ENCODE results near the gene TSPAN8. TPM values are rescaled to one million over a fixed set of nuclear protein-coding genes. Genes with fewer than 3 reads are reported as not detected.

TSPAN8 gene
- not detected in 2 replicates for total RNA-seq

GRCh38 chr12:71157601-71158233 is at the start of gene TSPAN8:
TSS of gene TSPAN8 (minus strand) at chr12:71157999. CDS start at chr12:71157678, 321 bp downstream.
- H3K27me3 Mint-ChIP-seq (ENCODE audit: low read depth), result no peaks in the 10 kb centered on the region
- no peaks in the 10 kb centered on the region for H3K36me3 Mint-ChIP-seq (ENCODE audit: low read depth)
- H3K4me1 Mint-ChIP-seq (ENCODE audit: low read depth), result no peaks in the 10 kb centered on the region
- no peak within 1 kb of the TSS for H3K4me3 Mint-ChIP-seq (ENCODE audit: low read depth)
- DNase-seq (ENCODE audit: low spot score), result no peak
- intact Hi-C loops (cut with micrococcal nuclease), result no loop called here
- no peak within 1 kb of the TSS for H3K27ac Mint-ChIP-seq
- H3K9me3 Mint-ChIP-seq, result peaks cover 3% of the 10 kb centered on the region

DNA sequence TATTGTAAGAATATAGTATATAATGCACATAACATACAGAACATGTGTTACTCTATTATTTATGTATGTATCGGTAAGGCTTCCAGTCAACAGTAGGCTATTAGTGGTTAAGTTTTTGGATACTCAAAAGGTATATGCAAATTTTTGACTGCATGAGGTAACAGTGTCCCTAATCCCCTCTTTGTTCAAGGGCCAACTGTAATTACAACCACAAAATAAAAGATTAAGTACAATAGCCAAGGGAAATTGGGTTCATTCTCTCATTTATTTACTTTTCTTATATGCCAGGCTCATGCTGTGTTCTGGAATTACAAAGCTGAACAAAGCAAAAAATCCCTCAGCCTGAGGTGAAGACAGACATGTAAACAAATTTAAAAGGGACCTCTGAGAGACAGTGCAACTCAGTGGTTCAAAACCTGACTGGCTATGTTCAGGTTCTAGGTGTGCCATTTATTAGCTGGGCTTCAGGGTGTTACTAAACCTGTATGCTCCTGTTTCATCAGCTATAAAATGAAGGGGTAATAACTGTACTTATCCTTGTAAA is 43.4 kb upstream of the TSPAN8 start:
- H3K36me3 Mint-ChIP-seq (ENCODE audit: low read depth), result no peaks in the 10 kb centered on the region
- intact Hi-C loops (cut with micrococcal nuclease), result no loop called here
- no peak overlapping the region for H3K4me3 Mint-ChIP-seq (ENCODE audit: low read depth)
- no peaks in the 10 kb centered on the region for H3K9me3 Mint-ChIP-seq
- no peaks in the 10 kb centered on the region for H3K27me3 Mint-ChIP-seq (ENCODE audit: low read depth)
- H3K27ac Mint-ChIP-seq, result no peak overlapping the region
- DNase-seq (ENCODE audit: low spot score), result no peak
- no peaks in the 10 kb centered on the region for H3K4me1 Mint-ChIP-seq (ENCODE audit: low read depth)

GRCh38 chr12:71200706-71201105 is 42.9 kb upstream of the TSPAN8 start:
- no peak overlapping the region for H3K27ac Mint-ChIP-seq
- intact Hi-C loops (cut with micrococcal nuclease), result no loop called here
- no peak overlapping the region for H3K4me3 Mint-ChIP-seq (ENCODE audit: low read depth)
- no peaks in the 10 kb centered on the region for H3K36me3 Mint-ChIP-seq (ENCODE audit: low read depth)
- DNase-seq (ENCODE audit: low spot score), result no peak
- no peaks in the 10 kb centered on the region for H3K9me3 Mint-ChIP-seq
- H3K4me1 Mint-ChIP-seq (ENCODE audit: low read depth), result no peaks in the 10 kb centered on the region
- no peaks in the 10 kb centered on the region for H3K27me3 Mint-ChIP-seq (ENCODE audit: low read depth)

- Mint-ChIP-seq H3K27ac (no peak overlapping the region), H3K27me3 (ENCODE audit: low read depth) (no peaks in the 10 kb centered on the region), H3K36me3 (ENCODE audit: low read depth) (no peaks in the 10 kb centered on the region), H3K4me1 (ENCODE audit: low read depth) (no peaks in the 10 kb centered on the region), H3K9me3 (no peaks in the 10 kb centered on the region), H3K4me3 (ENCODE audit: low read depth) (no peak overlapping the region)
- no peak for DNase-seq (ENCODE audit: low spot score)
- intact Hi-C loops (cut with micrococcal nuclease), result no loop called here
Measured at GRCh38 chr12:71197460-71197859, 39.7 kb upstream of the TSPAN8 start.

DNA sequence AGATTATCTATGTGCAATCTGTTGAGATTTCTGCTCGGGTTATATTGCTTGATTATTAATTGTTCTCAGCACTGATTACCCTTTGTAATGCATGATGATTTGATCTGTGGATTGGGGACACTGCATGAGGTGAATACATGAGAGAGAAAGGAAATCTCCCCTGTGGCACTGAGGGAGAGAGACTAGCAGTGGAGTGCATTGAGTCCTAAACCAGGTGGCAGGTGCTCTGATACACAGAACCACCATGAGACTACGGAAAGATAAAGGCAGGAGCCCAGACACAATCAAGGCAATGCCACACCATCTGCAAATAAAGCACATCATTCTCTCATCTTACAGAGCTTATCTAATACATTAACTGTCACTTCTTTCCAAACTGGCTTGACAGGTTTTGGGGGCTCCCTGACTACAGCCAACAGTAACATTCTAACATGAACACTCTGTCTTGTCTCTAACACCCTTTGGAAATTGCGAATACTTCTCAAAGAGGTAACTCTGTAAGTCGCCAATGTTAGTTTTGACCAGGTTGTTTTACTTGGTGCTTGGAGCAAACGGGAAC is 37.6 kb upstream of the TSPAN8 start:
- no peak for DNase-seq (ENCODE audit: low spot score)
- Mint-ChIP-seq H3K4me3 (ENCODE audit: low read depth) (no peak overlapping the region), H3K9me3 (no peaks in the 10 kb centered on the region), H3K27ac (no peak overlapping the region), H3K27me3 (ENCODE audit: low read depth) (no peaks in the 10 kb centered on the region), H3K36me3 (ENCODE audit: low read depth) (no peaks in the 10 kb centered on the region), H3K4me1 (ENCODE audit: low read depth) (no peaks in the 10 kb centered on the region)
- intact Hi-C loops (cut with micrococcal nuclease), result no loop called here

DNA sequence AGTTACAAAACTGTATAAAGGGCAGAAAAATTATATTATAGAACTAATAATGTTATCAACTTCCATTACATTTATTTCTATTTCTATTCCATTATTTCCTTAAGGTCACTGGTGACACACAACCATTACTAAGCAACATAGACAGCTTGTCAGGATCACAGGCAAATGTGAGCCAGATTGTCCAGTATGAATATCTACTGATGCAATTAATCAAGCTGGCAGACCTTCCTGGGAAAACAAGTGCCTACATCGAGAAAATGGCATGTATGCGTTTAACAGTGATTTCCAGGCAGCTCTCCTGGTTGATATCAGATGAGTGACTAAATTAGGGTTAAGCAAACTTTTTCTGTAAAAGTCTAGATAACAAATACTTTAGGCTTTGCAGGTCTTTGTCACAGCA is 36.9 kb upstream of the TSPAN8 start:
- H3K4me1 Mint-ChIP-seq (ENCODE audit: low read depth), result no peaks in the 10 kb centered on the region
- DNase-seq (ENCODE audit: low spot score), result no peak
- H3K4me3 Mint-ChIP-seq (ENCODE audit: low read depth), result no peak overlapping the region
- intact Hi-C loops (cut with micrococcal nuclease), result no loop called here
- no peaks in the 10 kb centered on the region for H3K36me3 Mint-ChIP-seq (ENCODE audit: low read depth)
- no peaks in the 10 kb centered on the region for H3K27me3 Mint-ChIP-seq (ENCODE audit: low read depth)
- no peak overlapping the region for H3K27ac Mint-ChIP-seq
- H3K9me3 Mint-ChIP-seq, result no peaks in the 10 kb centered on the region

DNA sequence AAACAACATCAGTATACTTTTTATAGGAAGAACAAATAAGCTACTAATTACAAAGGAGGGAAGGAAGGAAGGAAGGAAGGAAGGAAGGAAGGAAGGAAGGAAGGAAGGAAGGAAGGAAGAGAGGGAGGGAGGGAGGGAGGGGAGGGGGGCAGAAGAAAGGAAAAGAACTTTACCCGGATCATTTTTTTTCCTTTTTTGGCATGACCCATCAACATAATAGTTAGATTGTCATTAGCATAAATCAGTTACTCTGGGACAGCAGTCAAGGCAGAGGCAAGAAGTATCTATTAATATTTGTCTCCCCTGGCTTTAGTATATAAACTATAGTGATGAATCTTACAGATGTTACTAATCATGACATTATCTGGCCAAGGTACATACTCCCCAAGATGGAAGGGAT is 35.2 kb upstream of the TSPAN8 start:
- DNase-seq (ENCODE audit: low spot score), result no peak
- Mint-ChIP-seq H3K27ac (no peak overlapping the region), H3K36me3 (ENCODE audit: low read depth) (no peaks in the 10 kb centered on the region), H3K4me3 (ENCODE audit: low read depth) (no peak overlapping the region), H3K27me3 (ENCODE audit: low read depth) (no peaks in the 10 kb centered on the region), H3K9me3 (no peaks in the 10 kb centered on the region), H3K4me1 (ENCODE audit: low read depth) (no peaks in the 10 kb centered on the region)
- intact Hi-C loops (cut with micrococcal nuclease), result no loop called here

GRCh38 chr12:71191509-71192196 is 33.9 kb upstream of the TSPAN8 start:
- no peaks in the 10 kb centered on the region for H3K27me3 Mint-ChIP-seq (ENCODE audit: low read depth)
- DNase-seq (ENCODE audit: low spot score), result no peak
- no peaks in the 10 kb centered on the region for H3K4me1 Mint-ChIP-seq (ENCODE audit: low read depth)
- no peaks in the 10 kb centered on the region for H3K9me3 Mint-ChIP-seq
- H3K27ac Mint-ChIP-seq, result no peak overlapping the region
- H3K36me3 Mint-ChIP-seq (ENCODE audit: low read depth), result no peaks in the 10 kb centered on the region
- no peak overlapping the region for H3K4me3 Mint-ChIP-seq (ENCODE audit: low read depth)
- intact Hi-C loops (cut with micrococcal nuclease), result no loop called here

DNA sequence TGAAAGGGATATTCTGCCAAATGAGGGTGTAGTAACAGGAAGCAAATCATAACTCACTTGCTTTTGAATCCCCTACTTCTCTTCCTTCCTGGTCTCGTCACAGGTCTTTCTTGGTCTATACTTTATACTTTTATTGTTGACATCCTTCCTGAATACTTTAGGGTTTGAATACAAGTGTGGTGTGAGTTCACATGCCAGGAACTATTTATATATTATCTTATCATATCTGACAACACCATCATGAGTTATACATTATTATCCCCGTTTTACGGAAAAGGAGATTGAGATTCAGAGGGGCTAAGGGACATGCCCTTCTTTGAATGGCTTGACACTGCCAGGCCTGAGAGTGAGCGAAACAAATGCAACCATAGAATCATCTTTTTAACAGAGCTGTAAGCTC is 33.0 kb upstream of the TSPAN8 start:
- intact Hi-C loops (cut with micrococcal nuclease), result no loop called here
- Mint-ChIP-seq H3K27me3 (ENCODE audit: low read depth) (no peaks in the 10 kb centered on the region), H3K4me1 (ENCODE audit: low read depth) (no peaks in the 10 kb centered on the region), H3K9me3 (no peaks in the 10 kb centered on the region), H3K27ac (no peak overlapping the region), H3K4me3 (ENCODE audit: low read depth) (no peak overlapping the region), H3K36me3 (ENCODE audit: low read depth) (no peaks in the 10 kb centered on the region)
- no peak for DNase-seq (ENCODE audit: low spot score)

DNA sequence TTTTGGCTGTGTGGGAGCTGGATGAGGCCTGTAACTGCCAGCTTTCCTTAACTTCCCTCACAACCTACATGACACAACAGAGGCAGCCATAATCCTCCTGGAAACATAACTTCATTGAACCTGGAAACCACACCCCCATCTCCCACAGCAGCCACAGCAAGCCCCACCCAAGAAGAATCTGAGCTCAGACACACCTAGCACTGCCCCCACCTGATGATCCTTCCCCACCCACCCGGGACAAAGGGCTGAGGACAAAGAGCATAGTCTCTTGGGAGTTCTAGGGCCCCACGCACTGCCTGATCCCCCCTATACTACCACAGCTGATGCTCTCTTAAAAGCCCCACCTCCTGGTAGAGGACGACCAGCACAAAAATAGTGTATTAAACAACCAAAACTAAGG is 29.6 kb upstream of the TSPAN8 start:
- intact Hi-C loops (cut with micrococcal nuclease), result no loop called here
- H3K9me3 Mint-ChIP-seq, result no peaks in the 10 kb centered on the region
- H3K27ac Mint-ChIP-seq, result no peak overlapping the region
- no peaks in the 10 kb centered on the region for H3K27me3 Mint-ChIP-seq (ENCODE audit: low read depth)
- H3K36me3 Mint-ChIP-seq (ENCODE audit: low read depth), result no peaks in the 10 kb centered on the region
- H3K4me3 Mint-ChIP-seq (ENCODE audit: low read depth), result no peak overlapping the region
- no peaks in the 10 kb centered on the region for H3K4me1 Mint-ChIP-seq (ENCODE audit: low read depth)
- no peak for DNase-seq (ENCODE audit: low spot score)

- H3K4me1 Mint-ChIP-seq (ENCODE audit: low read depth), result no peaks in the 10 kb centered on the region
- no peaks in the 10 kb centered on the region for H3K9me3 Mint-ChIP-seq
- H3K36me3 Mint-ChIP-seq (ENCODE audit: low read depth), result no peaks in the 10 kb centered on the region
- no peak for DNase-seq (ENCODE audit: low spot score)
- no peak overlapping the region for H3K4me3 Mint-ChIP-seq (ENCODE audit: low read depth)
- intact Hi-C loops (cut with micrococcal nuclease), result no loop called here
- no peak overlapping the region for H3K27ac Mint-ChIP-seq
- H3K27me3 Mint-ChIP-seq (ENCODE audit: low read depth), result no peaks in the 10 kb centered on the region
Measured at GRCh38 chr12:71186571-71187288, 28.9 kb upstream of the TSPAN8 start.

DNA sequence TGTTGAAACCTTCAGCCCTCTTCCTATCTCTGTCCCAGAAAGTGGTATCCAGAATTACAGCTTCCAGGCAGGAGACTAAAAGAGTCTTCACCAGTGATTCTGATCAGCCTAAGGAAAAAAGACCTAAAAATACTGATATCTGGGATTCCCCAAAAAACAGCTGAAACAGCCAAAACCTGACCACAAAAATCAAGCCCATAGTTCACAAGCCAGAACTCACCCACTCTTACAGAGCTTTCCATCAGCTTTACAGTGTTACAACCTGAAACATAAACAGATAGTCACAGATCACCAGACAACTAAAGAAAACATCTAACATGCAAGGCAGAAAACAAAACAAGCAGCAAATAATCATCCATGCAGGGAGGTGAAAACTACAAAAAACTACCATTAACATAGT is 26.0 kb upstream of the TSPAN8 start:
- Mint-ChIP-seq H3K4me1 (ENCODE audit: low read depth) (no peaks in the 10 kb centered on the region), H3K27me3 (ENCODE audit: low read depth) (no peaks in the 10 kb centered on the region), H3K36me3 (ENCODE audit: low read depth) (no peaks in the 10 kb centered on the region), H3K4me3 (ENCODE audit: low read depth) (no peak overlapping the region), H3K27ac (no peak overlapping the region), H3K9me3 (no peaks in the 10 kb centered on the region)
- DNase-seq (ENCODE audit: low spot score), result no peak
- intact Hi-C loops (cut with micrococcal nuclease), result no loop called here

DNA sequence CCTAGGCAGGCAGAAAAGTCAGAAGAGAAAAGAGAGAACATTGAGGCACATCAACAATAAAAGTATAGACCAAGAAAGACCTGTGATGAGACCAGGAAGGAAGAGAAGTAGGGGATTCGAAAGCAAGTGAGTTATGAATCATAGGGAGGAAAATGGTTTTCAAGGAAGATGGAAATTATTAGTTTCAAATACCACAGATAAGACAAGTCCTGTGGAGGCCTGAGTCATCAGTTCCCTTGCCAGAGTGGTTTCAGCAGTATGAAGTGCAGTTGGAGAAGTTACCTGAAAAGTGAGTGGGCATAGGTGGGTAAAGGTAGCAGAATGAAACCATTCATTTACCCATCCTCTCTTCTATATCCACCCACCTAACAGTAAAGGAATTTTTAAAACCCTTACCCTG is 25.2 kb upstream of the TSPAN8 start:
- no peaks in the 10 kb centered on the region for H3K27me3 Mint-ChIP-seq (ENCODE audit: low read depth)
- DNase-seq (ENCODE audit: low spot score), result no peak
- H3K36me3 Mint-ChIP-seq (ENCODE audit: low read depth), result no peaks in the 10 kb centered on the region
- intact Hi-C loops (cut with micrococcal nuclease), result no loop called here
- H3K4me1 Mint-ChIP-seq (ENCODE audit: low read depth), result no peaks in the 10 kb centered on the region
- no peaks in the 10 kb centered on the region for H3K9me3 Mint-ChIP-seq
- no peak overlapping the region for H3K27ac Mint-ChIP-seq
- H3K4me3 Mint-ChIP-seq (ENCODE audit: low read depth), result no peak overlapping the region

All from activated T-helper 2 cell treated with anti-CD3 and anti-CD28 coated beads, Interferon-gamma antibody, Interleukin-2, Interleukin-4, amounts not matched to agents 10 μg/mL and 5 μg/mL and 100 μg/mL, durations not matched to agents 14 hours and 24 hours and 36 hours (primary cell).